ENCODE measurements around the gene KLHL30. TPM values are rescaled to one million over a fixed set of nuclear protein-coding genes. Genes with fewer than 3 reads are reported as not detected.

Gene KLHL30
- total RNA-seq, 3 donors from 2014 or later: 0.15 to 0.98 (median 0.32) TPM

GRCh38 chr2:238155051-238155760 lies 16.7 kb downstream of the KLHL30 start:
- intact Hi-C loops (cut with DNase I; ENCODE audit: low total_unique reads): no loop called here
- DNase-seq (ENCODE audit: low spot score in 2 of 2): no peak
- H3K27me3 ChIP-seq: peaks cover 0 to 8% of the 10 kb centered on the region in 2 donors
- no peaks in the 10 kb centered on the region for H3K36me3 ChIP-seq
- no peaks in the 10 kb centered on the region for H3K9me3 ChIP-seq
- peak overlapping the region in 1 of 2 donors; percentile 43 for H3K27ac ChIP-seq
- H3K4me3 ChIP-seq: no peak overlapping the region
- no peak for TF ChIP-seq CTCF (IDR thresholded peaks at IDR 0.05)
- TF ChIP-seq POLR2AphosphoS5 (IDR thresholded peaks at IDR 0.05): no peak
- TF ChIP-seq POLR2A (IDR thresholded peaks at IDR 0.05): no peak
- H3K4me1 ChIP-seq: no peaks in the 10 kb centered on the region

DNA sequence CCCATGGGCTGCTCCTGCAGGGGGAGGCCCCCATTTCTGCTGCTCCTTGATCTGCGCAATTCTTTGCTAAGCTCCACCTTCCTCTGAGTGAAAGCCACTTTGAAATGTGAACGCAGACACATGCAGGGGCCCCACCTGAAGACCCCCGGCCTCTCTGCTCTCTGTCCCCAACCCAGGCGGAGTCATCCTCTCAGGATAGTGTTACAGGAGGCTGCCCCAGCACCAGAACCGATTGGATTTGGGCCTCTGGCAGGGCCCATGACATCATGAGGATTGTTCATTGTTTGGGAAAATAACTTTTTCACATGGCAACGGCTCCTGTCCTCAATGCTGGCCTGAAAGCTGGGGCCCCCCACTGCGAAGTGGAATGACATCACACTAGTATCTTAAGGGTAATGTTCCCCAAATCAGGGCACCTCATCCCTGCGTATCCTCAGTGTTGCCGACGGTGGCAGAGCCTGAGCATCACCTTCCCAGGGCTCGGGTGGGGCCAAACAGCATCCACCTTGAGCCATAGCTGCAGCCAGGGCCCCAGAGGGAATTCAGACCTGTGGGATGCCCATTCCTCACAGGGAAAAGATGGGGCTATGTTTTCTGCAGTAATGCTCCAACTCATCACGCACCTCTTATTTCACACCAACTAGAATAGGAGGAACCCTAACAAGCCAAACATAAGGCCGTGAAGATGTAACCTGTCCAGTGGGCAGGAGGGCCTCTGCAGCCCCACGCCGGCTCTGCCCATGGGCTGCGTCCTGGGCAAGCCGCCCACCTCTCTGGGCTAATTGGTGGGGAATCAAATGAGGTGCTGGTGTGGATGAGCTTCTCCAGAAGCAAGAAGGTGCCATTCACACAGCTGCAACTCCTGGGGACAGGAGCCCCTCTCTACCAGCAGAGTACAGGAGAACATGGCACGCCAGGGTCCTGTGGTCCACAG lies 17.6 kb downstream of the KLHL30 start:
- intact Hi-C loops (cut with DNase I; ENCODE audit: low total_unique reads): no loop called here
- H3K4me3 ChIP-seq: no peak overlapping the region
- no peaks in the 10 kb centered on the region for H3K9me3 ChIP-seq
- no peaks in the 10 kb centered on the region for H3K4me1 ChIP-seq
- peak overlapping the region in 1 of 2 donors; percentile 43 for H3K27ac ChIP-seq
- peaks cover 0 to 8% of the 10 kb centered on the region in 2 donors for H3K27me3 ChIP-seq
- no peak for TF ChIP-seq CTCF (IDR thresholded peaks at IDR 0.05)
- no peak for TF ChIP-seq POLR2AphosphoS5 (IDR thresholded peaks at IDR 0.05)
- TF ChIP-seq POLR2A (IDR thresholded peaks at IDR 0.05): no peak
- no peaks in the 10 kb centered on the region for H3K36me3 ChIP-seq
- DNase-seq (ENCODE audit: low spot score in 2 of 2): no peak

GRCh38 chr2:238157506-238158017 lies 19.1 kb downstream of the KLHL30 start:
- H3K4me1 ChIP-seq: no peaks in the 10 kb centered on the region
- intact Hi-C loops (cut with DNase I; ENCODE audit: low total_unique reads): no loop called here
- H3K27ac ChIP-seq: no peak overlapping the region
- peaks cover 0 to 8% of the 10 kb centered on the region in 2 donors for H3K27me3 ChIP-seq
- H3K9me3 ChIP-seq: no peaks in the 10 kb centered on the region
- TF ChIP-seq POLR2AphosphoS5 (IDR thresholded peaks at IDR 0.05): no peak
- TF ChIP-seq CTCF (IDR thresholded peaks at IDR 0.05): no peak
- TF ChIP-seq POLR2A (IDR thresholded peaks at IDR 0.05): no peak
- no peak overlapping the region for H3K4me3 ChIP-seq
- DNase-seq (ENCODE audit: low spot score in 2 of 2): no peak
- no peaks in the 10 kb centered on the region for H3K36me3 ChIP-seq

DNA sequence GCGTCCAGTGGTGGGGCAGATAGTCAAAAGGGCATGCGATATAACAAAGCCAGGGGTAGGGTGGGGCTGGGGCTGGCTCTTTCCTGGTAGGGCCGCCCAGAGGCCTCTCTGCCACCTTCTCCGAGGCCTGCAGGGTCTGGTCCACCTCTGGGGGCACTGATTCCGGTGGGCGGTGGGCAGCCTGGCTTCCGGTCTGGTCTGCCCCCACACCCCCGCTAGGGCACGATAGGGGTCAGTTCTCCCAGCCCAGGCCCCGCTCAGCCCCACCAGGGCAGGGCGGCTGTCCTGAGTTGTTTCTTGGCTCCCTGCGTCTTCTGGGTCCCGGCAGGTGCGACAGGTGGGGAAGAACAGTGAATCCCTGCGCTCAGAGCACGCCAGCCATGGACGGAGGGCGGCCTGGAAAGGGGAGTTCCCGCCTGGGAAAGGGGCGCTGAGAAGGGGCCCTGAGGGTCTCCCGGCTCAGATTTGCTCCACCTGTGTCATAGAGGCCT lies 19.6 kb downstream of the KLHL30 start:
- no peaks in the 10 kb centered on the region for H3K4me1 ChIP-seq
- no peak overlapping the region for H3K27ac ChIP-seq
- no peak for TF ChIP-seq POLR2A (IDR thresholded peaks at IDR 0.05)
- no peak for TF ChIP-seq CTCF (IDR thresholded peaks at IDR 0.05)
- no peak for TF ChIP-seq POLR2AphosphoS5 (IDR thresholded peaks at IDR 0.05)
- no peaks in the 10 kb centered on the region for H3K9me3 ChIP-seq
- no peaks in the 10 kb centered on the region for H3K36me3 ChIP-seq
- H3K4me3 ChIP-seq: peak overlapping the region in 1 of 3 donors; percentile 57
- DNase-seq (ENCODE audit: low spot score in 2 of 2): no peak
- intact Hi-C loops (cut with DNase I; ENCODE audit: low total_unique reads): no loop called here
- H3K27me3 ChIP-seq: peaks cover 0 to 12% of the 10 kb centered on the region in 2 donors

Data from breast epithelium (tissue), 4 donors.